ENCODE results near the gene CFAP97D2. TPM values are rescaled to one million over a fixed set of nuclear protein-coding genes. Genes with fewer than 3 reads are reported as not detected.
A peak's percentile ranks its signal among the peaks of the same experiment; 100 is the strongest.
"Not testable (repeated sequence)": the region's sequence is repeated elsewhere in the genome, so short reads cannot be mapped to it uniquely, and the experiment has no call there.

CFAP97D2 gene
- total and polyA plus RNA-seq, 5 experiments from 2014 or later, result 1.5 to 4.8 (median 2.6) TPM

- peak in 8 of 10 donors; percentile 33 to 82 (median 60) for DNase-seq
- peak; percentile 26 for ATAC-seq
- Mint-ChIP-seq H3K36me3 (peaks cover 0 to 3% (median 2%) of the 10 kb centered on the region in 3 donors), H3K4me1 (peaks cover 40 to 81% (median 77%) of the 10 kb centered on the region in 4 donors), H3K27ac (peak overlapping the region in 9 of 10 donors; percentile 97 to 100 (median 99)), H3K4me3 (peak overlapping the region; percentile 65 to 84 (median 79)), H3K27me3 (no peaks in the 10 kb centered on the region), H3K9me3 (peaks cover 0 to 12% (median 2%) of the 10 kb centered on the region in 9 donors)
- POLR2A ChIA-PET, result interaction anchor here (0.6 to 4.0 kb wide), 21 partner anchors 9 to 129 kb away, joined by 3 to 27 read pairs (median 5); partner anchors contain the start of gene RASA3
These were observed 27.3 kb upstream of the CFAP97D2 start for GRCh38 chr13:114151565-114152284.

- peaks cover 0 to 4% (median 2%) of the 10 kb centered on the region in 3 donors for H3K36me3 Mint-ChIP-seq
- POLR2A ChIA-PET, result interaction anchor here (0.8 to 4.0 kb wide), 15 partner anchors 9 to 74 kb away, joined by 3 to 27 read pairs (median 5); partner anchors contain the start of gene RASA3
These were observed 26.8 kb upstream of the CFAP97D2 start for GRCh38 chr13:114152285-114152645.

GRCh38 chr13:114152831-114153371, 26.2 kb upstream of the CFAP97D2 start:
- DNase-seq (no peak), ATAC-seq (no peak)
- POLR2A ChIA-PET, result interaction anchor here (0.9 to 4.0 kb wide), 9 partner anchors 8 to 71 kb away, joined by 3 to 27 read pairs (median 18); no protein-coding TSS in a partner anchor
- Mint-ChIP-seq H3K27me3 (no peaks in the 10 kb centered on the region), H3K4me3 (peak overlapping the region; percentile 26 to 94 (median 85)), H3K36me3 (peaks cover 0 to 4% (median 2%) of the 10 kb centered on the region in 3 donors), H3K27ac (peak overlapping the region in 9 of 10 donors; percentile 97 to 100 (median 99)), H3K4me1 (peaks cover 42 to 84% (median 82%) of the 10 kb centered on the region in 4 donors), H3K9me3 (peaks cover 0 to 12% (median 4%) of the 10 kb centered on the region in 9 donors)

More at GRCh38 chr13:114152285-114152645, 26.8 kb upstream of the CFAP97D2 start:
- Mint-ChIP-seq H3K4me3 (peak overlapping the region in 8 of 10 donors; percentile 67 to 84 (median 80)), H3K9me3 (peaks cover 0 to 12% (median 2%) of the 10 kb centered on the region in 9 donors), H3K27me3 (no peaks in the 10 kb centered on the region), H3K4me1 (peaks cover 39 to 82% (median 78%) of the 10 kb centered on the region in 4 donors), H3K27ac (peak overlapping the region in 9 of 10 donors; percentile 97 to 100 (median 99))
- DNase-seq (no peak), ATAC-seq (no peak)

GRCh38 chr13:114153485-114154080, 25.5 kb upstream of the CFAP97D2 start:
- peak overlapping the region in 9 of 10 donors; percentile 97 to 100 (median 98) for H3K27ac Mint-ChIP-seq
- H3K27me3 Mint-ChIP-seq, result no peaks in the 10 kb centered on the region
- peaks cover 0 to 10% (median 2%) of the 10 kb centered on the region in 3 donors for H3K36me3 Mint-ChIP-seq
- H3K4me3 Mint-ChIP-seq, result peak overlapping the region; percentile 76 to 94 (median 86)
- peaks cover 0 to 13% (median 7%) of the 10 kb centered on the region in 9 donors for H3K9me3 Mint-ChIP-seq
- peaks cover 45 to 83% (median 81%) of the 10 kb centered on the region in 4 donors for H3K4me1 Mint-ChIP-seq
- DNase-seq (no peak), ATAC-seq (no peak)
- POLR2A ChIA-PET, result interaction anchor here (1.0 to 4.0 kb wide), 7 partner anchors 8 to 88 kb away, joined by 3 to 27 read pairs (median 18); no protein-coding TSS in a partner anchor

GRCh38 chr13:114154476-114154875, 24.6 kb upstream of the CFAP97D2 start:
- POLR2A ChIA-PET, result interaction anchor here (0.7 to 1.8 kb wide), 8 partner anchors 10 to 88 kb away, joined by 3 to 18 read pairs (median 3); no protein-coding TSS in a partner anchor
- DNase-seq (peak in 4 of 10 donors; percentile 44 to 58 (median 50)), ATAC-seq (peak; percentile 47 to 61)
- Mint-ChIP-seq H3K36me3 (peaks cover 0 to 17% (median 0%) of the 10 kb centered on the region in 3 donors), H3K4me1 (peaks cover 46 to 82% (median 79%) of the 10 kb centered on the region in 4 donors), H3K4me3 (peak overlapping the region; percentile 76 to 94 (median 86)), H3K9me3 (peaks cover 0 to 21% (median 12%) of the 10 kb centered on the region in 9 donors), H3K27ac (peak overlapping the region in 9 of 10 donors; percentile 97 to 100 (median 98)), H3K27me3 (no peaks in the 10 kb centered on the region)

GRCh38 chr13:114155320-114155719, 23.7 kb upstream of the CFAP97D2 start:
- POLR2A ChIA-PET, result interaction anchor here (0.8 to 1.8 kb wide), 3 partner anchors 12 to 26 kb away, joined by 3 to 18 read pairs (median 3); no protein-coding TSS in a partner anchor
- DNase-seq (no peak), ATAC-seq (no peak)
- H3K27me3 Mint-ChIP-seq, result no peaks in the 10 kb centered on the region
- peaks cover 0 to 25% (median 0%) of the 10 kb centered on the region in 3 donors for H3K36me3 Mint-ChIP-seq
- peak overlapping the region in 2 of 10 donors; percentile 81 to 94 for H3K4me3 Mint-ChIP-seq
- H3K9me3 Mint-ChIP-seq, result peaks cover 0 to 29% (median 19%) of the 10 kb centered on the region in 9 donors
- H3K4me1 Mint-ChIP-seq, result peaks cover 46 to 82% (median 79%) of the 10 kb centered on the region in 4 donors
- peak overlapping the region in 2 of 10 donors; percentile 80 to 97 for H3K27ac Mint-ChIP-seq

GRCh38 chr13:114155926-114156883, 22.9 kb upstream of the CFAP97D2 start:
- POLR2A ChIA-PET, result interaction anchor here (1.4 to 2.3 kb wide), 5 partner anchors 8 to 64 kb away, joined by 4 to 11 read pairs (median 6); no protein-coding TSS in a partner anchor
- ATAC-seq, result peak; percentile 26 to 49
- H3K4me1 Mint-ChIP-seq, result peaks cover 43 to 82% (median 79%) of the 10 kb centered on the region in 4 donors

GRCh38 chr13:114157869-114158495, 21.1 kb upstream of the CFAP97D2 start:
- peaks cover 0 to 46% (median 14%) of the 10 kb centered on the region in 3 donors for H3K36me3 Mint-ChIP-seq
- peak overlapping the region in 7 of 10 donors; percentile 15 to 77 (median 54) for H3K4me3 Mint-ChIP-seq
- H3K27ac Mint-ChIP-seq, result peak overlapping the region; percentile 75 to 98 (median 95)
- H3K9me3 Mint-ChIP-seq, result peaks cover 0 to 50% (median 20%) of the 10 kb centered on the region in 9 donors
- peak; percentile 14 to 18 for ATAC-seq
- POLR2A ChIA-PET, result interaction anchor here (1.0 to 2.3 kb wide), 9 partner anchors 8 to 62 kb away, joined by 3 to 11 read pairs (median 5); no protein-coding TSS in a partner anchor
- peaks cover 45 to 82% (median 78%) of the 10 kb centered on the region in 4 donors for H3K4me1 Mint-ChIP-seq
- no peaks in the 10 kb centered on the region for H3K27me3 Mint-ChIP-seq
- DNase-seq, result peak in 1 of 10 donors; percentile 25

More at GRCh38 chr13:114155926-114156883, 22.9 kb upstream of the CFAP97D2 start:
- peaks cover 0 to 36% (median 20%) of the 10 kb centered on the region in 9 donors for H3K9me3 Mint-ChIP-seq
- peak in 3 of 10 donors; percentile 35 to 57 (median 48) for DNase-seq
- H3K27ac Mint-ChIP-seq, result peak overlapping the region; percentile 93 to 98 (median 96)
- H3K27me3 Mint-ChIP-seq, result no peaks in the 10 kb centered on the region
- peak overlapping the region; percentile 64 to 87 (median 78) for H3K4me3 Mint-ChIP-seq
- peaks cover 0 to 34% (median 5%) of the 10 kb centered on the region in 3 donors for H3K36me3 Mint-ChIP-seq

- Mint-ChIP-seq H3K4me1 (peaks cover 40 to 79% (median 76%) of the 10 kb centered on the region in 4 donors), H3K27ac (peak overlapping the region in 9 of 10 donors; percentile 25 to 97 (median 88))
- POLR2A ChIA-PET, result interaction anchor here (4.7 to 11.7 kb wide), 2 partner anchors 11 to 15 kb away, joined by 23 to 114 read pairs; no protein-coding TSS in a partner anchor
These were observed 20.0 kb upstream of the CFAP97D2 start for GRCh38 chr13:114158869-114159666.

More at GRCh38 chr13:114158869-114159666, 20.0 kb upstream of the CFAP97D2 start:
- H3K4me3 Mint-ChIP-seq, result peak overlapping the region in 4 of 10 donors; percentile 20 to 39 (median 24)
- peaks cover 0 to 54% (median 14%) of the 10 kb centered on the region in 3 donors for H3K36me3 Mint-ChIP-seq
- H3K27me3 Mint-ChIP-seq, DNase-seq, ATAC-seq: not testable (repeated sequence)
- peaks cover 0 to 57% (median 16%) of the 10 kb centered on the region in 9 donors for H3K9me3 Mint-ChIP-seq
